CD1c-positive myeloid dendritic cell (primary cell): ENCODE results near the gene ZNF701.
"Not testable (repeated sequence)": the region's sequence is repeated elsewhere in the genome, so short reads cannot be mapped to it uniquely, and the experiment has no call there.

Experiments used
- DNase-seq: peaks from one replicate; pipeline ENCODE4 v3.0.0-alpha.2; 2016; ENCODE audit errors: extremely low spot score

ZNF701 gene

DNA sequence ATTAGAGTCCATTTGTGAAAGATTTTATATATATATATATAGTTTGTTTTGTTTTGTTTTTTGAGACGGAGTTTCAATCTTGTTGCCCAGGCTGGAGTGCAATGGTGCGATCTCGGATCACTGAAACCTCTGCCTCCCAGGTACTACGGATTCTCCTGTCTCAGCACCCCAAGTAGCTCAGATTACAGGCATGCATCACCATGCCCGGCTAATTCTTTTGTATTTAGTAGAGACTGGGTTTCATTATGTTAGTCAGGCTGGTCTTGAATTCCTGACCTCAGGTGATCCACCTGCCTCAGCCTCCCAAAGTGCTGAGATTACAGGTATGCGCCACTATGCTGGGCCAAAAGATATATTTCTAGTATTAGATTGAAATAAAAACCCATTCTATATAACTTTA is 4.0 kb upstream of the ZNF701 start:
- DNase-seq: no peak

DNA sequence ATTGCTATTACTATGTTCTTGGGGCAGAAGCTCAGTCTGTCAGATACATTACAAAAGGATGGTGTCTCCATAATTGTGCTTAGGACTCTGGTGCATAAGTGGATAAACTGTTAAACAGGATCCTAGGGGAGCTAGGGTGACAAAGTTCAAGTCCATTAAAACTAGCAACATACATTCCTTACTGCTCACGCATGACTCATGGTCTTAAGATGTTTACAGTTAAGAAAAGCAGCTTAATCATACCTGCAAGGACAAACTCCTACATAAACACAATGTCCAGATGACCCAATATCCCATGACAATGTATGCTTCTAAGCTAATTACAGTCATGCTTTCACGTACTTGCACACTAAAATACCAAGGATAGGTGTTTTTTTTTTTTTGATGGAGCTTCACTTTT is 3.5 kb upstream of the ZNF701 start:
- no peak for DNase-seq

DNA sequence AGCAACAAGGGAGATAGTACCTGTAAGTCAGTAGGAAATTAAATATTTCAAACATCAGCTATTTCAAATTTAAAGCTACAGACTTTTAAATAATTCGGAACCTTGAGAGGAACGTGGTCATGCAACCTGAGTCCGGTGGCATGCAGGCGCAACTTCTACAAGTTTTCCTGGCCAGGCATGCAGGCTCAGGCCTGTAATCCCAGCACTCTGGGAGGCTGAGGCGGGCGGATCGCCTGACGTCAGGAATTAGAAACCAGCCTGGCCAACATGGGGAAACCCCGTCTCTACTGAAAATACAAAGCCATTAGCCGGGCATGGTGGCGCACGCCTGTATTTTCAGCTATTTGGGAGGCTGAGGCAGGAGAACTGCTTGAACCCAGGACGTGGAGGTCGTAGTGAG is 2.2 kb upstream of the ZNF701 start:
- no peak for DNase-seq

DNA sequence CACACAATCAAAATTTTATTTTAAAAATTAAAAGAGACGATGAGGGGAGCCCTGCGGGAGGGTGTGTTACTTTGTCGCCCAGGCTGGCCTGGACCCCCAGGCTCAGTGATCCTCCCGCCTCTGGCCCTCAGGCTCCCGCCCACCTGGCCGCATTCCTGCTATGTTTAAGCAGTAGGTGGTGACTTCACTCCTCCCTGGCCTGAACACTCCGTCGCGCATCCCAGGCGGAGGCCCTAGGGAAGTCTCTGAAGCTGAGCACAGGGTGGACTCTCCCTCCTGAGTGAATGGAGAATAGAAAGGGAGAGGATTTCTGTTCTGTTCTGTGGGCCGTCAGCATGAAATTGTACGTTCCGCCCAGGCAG is 468 bp upstream of the ZNF701 start:
- not testable (repeated sequence) for DNase-seq

DNA sequence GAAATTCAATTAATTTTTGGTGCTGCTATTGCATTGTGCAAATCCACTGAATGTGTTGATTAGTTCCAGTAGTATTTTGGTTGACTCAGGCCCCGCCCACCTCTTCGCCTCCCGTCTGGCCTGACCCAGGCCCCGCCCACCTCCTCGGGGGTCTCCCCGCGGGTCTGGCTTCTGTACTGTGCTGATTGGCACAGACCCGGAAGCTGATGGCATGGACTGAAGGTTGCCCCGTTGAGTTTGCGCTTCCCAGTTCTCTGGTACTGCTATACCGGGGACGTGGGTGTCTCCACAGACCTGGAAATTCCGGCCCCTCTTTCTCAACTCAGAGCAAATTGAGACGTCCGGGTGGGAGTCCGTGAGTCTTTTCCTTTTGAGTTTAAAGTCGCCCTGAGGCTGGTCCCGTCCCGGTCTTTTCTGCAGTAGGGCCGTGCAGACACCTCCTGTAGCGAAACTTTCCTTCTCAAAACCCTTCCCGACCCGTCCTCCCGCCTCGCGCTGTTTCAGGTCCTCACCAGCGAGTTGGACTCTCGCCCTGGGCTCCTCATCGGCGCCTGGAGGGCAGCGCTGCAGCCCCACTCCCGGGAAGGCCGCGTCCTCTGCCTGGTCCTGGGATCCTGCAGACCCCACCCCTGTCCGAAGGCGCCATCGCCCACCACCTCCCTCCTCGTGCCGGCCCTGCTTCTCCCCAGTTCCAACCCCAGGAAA is 14.8 kb downstream of the ZNF701 start:
- no peak for DNase-seq

DNA sequence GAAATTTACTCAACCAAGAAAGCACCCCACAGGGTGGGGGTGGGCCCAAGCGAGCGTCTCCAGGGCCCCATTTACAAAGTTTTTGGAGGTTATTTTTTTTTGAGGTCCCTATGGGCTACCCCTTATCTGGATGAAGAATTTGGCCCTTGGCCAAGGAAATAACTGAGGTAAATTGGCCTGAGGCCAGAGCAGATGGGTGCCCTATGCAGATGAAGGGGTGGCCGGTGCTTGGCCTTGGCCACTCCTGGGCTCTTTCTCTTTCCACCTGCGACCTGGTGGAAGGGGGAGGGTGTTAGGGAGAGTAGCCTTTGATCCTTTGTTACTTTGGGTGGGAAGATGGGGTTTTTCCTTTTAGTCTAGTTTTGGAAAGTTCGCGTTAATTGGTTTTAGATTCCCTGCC is 15.5 kb downstream of the ZNF701 start:
- no peak for DNase-seq

DNA sequence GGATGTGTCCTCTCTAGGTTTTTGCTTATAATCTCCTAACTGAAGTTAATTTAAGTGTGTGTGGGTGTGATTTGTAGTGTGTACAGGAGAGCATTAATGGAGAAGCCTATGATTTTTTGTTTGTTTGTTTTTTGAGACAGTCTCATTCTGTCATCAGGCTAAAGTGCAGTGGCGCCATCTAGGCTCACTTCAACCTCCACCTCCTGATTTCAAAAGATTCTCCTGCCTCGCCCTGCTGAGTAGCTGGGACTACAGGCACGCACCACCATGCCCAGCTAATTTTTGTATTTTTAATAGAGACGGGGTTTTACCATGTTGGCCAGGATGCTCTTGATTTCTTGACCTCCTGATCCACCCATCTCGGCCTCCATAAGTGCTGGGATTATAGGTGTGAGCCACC is 20.6 kb downstream of the ZNF701 start:
- DNase-seq: no peak

DNA sequence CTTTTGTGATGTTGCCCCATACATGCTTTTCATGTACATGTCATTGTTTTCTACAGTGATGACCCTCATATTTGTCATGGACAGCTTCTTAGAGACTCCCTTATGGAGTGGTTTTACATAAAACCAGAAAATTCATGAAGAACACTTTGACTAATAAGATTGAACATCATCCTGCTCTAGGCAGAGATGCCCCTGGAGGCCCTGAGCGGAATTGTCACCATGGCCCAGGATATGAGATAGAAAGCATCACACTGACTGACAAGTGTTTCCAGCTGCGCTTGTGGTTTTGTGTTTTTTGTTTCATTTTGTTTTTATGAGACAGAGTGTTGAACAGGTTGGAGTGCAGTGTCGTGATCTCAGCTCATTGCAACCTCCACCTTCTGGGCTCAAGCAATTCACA is 22.2 kb downstream of the ZNF701 start:
- DNase-seq: no peak

DNA sequence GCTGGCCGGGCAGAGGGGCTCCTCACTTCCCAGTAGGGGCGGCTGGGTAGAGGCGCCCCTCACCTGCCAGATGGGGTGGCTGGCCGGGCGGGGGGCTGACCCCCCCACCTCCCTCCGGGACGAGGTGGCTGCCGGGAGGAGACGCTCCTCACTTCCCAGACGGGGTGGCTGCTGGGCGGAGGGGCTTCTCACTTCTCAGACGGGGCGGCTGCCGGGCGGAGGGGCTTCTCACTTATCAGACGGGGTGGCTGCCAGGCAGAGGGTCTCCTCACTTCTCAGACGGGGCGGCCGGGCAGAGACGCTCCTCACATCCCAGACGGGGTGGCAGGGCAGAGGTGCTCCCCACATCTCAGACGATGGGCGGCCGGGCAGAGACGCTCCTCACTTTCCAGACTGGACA is 23.4 kb downstream of the ZNF701 start:
- DNase-seq: not testable (repeated sequence)

DNA sequence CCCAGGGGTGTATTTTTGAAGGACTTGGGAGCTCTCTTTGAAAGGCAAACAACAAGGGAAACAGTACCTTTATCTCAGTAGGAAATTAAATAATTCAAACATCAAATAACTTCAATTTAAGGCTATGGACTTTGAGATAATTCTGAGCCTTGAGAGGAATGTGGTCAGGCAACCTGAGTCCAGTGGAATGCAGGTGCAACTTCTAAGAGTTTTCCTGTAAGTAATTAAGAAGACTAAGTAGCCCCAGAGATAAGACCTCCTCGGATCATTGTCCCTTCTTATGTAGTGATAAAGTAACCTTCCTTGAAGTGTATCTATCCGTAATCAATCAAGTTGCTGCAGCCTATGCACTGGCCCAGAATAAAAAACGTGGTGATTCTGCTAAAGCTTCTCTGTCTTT is 29.2 kb downstream of the ZNF701 start:
- no peak for DNase-seq

DNA sequence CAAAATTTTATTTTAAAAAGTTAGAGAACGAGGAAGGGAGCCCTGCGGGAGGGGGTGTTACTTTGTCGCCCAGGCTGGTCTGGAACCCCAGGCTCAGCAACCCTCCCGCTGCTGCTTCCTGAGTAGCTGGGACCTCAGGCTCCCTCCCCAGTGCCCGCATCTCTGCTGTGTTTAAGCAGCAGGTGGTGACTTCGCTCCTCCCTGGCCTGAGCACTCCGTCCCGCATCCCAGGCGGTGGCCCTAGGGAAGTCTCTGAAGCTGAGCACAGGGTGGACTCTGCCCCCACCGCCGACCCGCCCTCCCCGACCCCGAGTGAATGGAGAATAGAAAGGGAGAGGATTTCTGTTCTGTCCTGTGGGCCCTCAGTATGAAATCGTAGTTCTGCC is 30.5 kb downstream of the ZNF701 start:
- DNase-seq: no peak

DNA sequence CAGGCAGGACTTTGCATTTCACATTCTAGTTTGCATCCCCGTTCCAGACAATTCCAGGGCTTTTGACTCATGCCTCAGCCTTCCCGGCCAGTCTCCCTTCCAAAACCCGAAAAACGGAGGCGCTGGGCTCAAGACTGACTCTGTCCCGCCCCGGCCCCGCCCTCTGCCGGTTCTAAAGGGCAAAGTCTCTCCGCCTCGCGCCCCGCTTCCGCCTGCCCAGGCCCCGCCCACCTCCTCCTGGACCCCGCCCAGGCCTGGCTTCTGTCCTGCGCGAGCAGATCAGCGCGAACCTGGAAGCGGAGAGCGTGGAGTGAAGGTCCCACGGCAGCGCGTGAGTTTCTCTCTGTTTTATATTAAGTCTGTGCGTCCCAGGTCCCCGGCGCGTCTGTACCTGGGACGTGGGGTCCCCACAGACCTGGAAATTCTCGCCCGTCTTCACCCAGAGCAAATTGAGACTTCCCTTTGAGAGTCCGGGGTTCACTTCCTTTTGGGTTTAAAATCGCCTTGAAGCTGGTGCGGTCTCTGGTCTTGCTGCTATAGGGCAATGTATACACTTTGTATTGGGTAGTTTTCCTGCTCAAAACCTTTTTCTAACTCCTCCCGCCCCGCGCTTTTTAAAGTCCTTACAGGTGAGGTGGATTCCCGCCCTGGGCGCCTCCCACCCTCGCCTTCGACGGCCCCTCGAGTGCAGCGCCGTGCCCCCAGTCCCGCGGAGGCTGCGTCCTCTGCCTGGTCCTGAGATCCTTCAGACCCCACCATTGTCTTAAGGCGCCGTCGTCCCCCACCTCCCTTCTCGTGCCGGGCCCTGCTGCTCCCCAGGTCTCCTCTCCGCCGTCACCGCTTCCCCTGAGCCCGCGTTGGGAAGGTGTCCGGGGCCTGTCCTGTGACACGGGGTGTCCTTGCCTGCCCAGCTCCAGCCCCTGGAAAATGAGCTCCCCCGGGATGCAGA is 31.2 kb downstream of the ZNF701 start:
- peak; percentile 93 for DNase-seq

DNA sequence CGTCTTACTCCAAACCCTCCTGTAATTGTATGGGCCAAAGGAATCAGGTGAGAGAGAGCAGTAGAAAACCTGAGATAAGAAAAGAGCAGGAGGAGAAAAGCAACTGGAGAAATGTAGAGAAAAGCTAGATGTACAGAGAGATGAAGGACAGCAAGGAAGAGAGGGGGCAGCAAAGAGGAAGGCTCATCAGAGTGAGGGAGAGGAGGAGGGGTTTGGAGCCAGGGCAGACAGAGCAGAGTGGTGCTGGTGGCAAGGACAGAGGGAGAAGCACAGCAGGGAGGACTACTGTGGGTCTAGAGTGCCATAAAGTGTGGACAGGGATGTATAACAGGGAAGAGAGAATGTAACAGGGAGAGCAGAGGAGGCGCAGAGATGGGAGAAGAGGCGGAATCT is 31.9 kb downstream of the ZNF701 start:
- not testable (repeated sequence) for DNase-seq

DNA sequence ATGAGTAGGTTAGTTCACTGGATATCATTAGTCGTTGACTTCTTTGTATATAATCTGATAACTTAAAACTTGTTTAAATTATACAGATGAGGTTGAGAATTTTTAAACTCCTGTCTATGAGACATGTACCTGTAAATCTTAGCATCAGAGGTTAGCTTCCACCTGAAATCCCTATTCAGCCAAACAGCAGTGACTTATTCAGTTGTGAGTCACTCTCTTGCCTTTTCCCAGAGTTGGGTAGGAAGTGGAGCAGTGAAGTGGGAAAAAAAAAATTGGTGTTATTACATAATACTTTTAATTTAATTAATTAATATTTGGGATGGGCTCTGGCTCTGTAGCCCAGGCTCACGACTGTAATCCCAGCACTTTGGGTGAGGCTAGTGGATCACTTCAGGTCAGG is 32.9 kb downstream of the ZNF701 start:
- DNase-seq: no peak

DNA sequence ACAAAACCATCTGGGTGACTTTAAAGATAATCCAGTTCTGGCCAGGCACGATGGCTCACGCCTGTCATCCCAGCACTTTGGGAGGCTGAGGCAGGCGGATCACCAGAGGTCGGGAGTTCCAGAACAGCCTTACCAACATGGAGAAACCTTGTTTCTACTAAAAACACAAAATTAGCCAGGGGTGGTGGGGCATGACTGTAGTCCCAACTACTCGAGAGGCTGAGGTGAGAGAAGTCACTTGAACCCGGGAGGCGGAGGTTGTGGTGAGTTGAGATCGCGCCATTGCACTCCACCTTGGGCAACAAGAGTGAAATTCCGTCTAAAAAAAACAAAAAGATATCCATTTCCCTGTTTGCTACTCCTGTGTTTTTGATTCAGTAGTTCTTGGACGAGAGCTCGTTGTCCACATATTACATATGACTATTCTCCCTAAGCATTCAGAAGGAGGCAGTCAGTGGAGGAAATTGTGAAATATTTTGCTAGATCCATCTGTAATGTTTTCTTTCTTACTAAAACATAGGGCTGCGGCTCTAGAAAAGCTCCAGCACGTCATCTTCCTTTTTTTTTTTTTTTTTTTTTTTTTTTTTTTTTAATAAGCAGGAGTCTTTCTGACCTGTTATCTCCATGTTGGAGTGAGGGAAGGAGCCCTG is 33.6 kb downstream of the ZNF701 start:
- DNase-seq: no peak

DNA sequence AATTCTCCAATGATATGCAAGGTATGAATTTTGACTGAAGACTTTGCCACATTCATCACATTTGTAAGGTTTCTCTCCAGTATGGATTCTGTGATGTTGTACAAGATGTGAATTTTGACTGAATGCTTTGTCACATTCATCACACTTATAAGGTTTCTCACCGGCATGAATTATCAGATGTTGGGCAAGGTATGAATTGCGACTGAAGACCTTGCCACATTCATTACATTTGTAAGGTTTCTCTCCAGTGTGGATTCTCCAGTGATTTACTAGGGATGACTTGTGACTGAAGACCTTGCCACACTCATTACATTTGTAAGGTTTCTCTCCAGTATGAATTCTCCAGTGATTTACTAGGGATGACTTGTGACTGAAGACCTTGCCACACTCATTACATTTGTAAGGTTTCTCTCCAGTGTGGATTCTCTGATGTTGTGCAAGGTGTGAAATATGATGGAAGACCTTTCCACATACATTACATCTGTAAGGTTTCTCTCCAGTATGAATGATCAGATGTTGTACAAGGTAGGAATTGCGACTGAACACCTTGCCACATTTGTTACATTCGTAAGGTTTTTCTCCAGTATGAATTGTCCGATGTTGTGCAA is 43.3 kb downstream of the ZNF701 start:
- no peak for DNase-seq

DNA sequence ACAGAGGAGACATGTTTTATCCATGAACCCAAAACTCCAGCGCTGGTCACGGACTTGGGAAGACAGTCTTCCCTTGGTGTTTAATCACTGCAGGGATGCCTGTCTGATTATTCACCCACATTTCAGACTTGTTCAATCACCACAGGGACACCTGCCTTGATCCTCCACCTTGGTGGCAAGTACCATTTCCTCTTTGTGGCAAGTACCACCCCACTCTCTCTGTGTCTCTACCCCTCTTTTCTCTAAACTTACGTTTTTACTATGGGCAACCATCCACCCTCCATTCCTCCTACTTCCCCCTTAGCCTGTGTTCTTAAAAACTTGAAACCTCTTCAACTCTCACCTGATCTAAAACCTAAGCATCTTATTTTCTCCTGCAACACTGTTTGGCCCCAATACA is 51.3 kb downstream of the ZNF701 start:
- DNase-seq: no peak

DNA sequence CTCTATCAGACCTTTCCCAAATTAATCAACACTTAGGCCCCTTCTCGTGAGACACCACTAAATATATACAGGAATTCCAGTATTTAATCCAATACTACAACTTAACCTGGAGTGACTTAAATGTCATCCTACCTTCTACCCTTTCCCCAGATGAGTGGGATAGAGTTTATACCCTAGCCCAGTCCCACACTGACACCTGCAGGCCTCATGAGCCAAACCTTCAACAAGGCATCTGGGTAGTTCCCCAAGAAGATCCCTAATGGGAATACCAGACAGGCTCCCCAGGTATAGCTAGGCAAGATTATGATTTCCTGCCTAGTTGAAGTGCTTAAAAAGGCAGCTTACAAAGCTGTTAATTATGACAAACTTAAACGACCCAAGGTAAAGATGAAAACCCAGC is 52.2 kb downstream of the ZNF701 start:
- DNase-seq: no peak

DNA sequence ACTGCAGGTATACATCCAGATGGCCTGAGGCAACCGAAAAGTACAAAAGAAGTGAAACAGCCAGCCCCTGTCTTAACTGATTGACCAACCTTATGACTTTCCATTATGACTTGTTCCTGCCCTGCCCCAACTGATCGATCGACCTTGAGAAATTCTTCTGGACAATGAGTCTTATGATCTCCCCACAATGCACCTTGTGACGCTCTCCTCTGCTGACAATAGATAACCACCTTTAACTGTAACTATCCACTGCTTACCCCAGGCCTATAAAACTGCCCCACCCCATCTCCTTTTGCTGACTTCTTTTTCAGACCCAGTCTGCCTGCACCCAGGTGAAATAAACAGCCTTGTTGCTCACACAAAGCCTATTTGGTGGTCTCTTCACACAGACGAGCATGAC is 56.8 kb downstream of the ZNF701 start:
- no peak for DNase-seq

DNA sequence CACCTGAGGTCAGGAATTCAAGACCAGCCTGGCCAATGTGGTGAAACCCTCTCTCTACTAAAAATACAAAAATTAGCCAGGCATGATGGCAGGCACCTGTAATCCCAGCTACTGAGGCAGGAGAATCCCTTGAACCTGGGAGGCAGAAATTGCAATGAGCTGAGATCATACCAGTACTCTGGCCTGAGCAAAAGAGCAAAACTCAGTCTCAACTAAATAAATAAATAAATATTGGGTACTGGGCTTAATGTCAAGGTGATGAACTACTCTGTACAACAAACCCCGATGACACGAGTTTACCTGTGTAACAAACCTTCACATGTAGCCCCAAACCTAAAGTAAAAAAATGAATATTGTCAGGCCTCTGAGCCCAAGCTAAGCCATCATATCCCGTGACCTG is 57.4 kb downstream of the ZNF701 start:
- DNase-seq: not testable (repeated sequence)

DNA sequence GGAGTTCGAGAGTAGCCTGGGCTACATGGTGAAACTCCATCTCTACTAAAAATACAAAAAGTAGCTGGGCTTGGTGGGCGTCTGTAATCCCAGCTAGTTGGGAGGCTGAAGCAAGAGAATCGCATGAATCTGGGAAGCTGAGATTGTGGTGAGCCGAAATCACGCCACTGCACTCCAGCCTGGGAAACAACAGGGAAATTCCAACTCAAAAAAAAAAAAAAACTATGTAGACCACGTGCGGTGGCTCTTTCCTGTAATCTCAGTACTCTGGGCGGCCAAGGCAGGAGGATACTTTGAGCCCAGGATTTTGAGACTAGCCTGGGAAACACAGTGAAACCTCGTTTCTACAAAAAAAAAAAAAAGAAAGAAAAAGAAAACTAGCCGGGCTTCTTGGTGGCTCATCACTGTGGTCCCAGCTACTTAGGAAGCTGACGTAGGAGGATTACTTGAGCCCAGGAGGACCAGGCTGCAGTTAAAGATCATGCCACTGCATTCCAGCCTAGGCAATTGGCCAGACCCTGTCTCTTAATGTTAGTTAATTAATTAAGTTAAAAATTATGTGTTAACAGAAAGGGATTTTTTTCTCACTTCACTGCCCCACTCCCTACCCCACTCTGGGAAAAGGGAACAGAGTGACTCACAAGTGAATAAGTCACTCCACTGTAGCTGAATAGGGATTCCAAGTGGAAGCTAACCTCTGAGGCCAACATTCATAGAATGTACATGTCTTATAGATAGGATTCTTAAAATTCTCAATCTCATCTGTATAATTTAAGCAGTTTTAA is 65.9 kb downstream of the ZNF701 start:
- no peak for DNase-seq
